Neural cell (in vitro differentiated cells): ENCODE data around the gene HPS6.
"Not testable (repeated sequence)": the region's sequence is repeated elsewhere in the genome, so short reads cannot be mapped to it uniquely, and the experiment has no call there.

Experiments used
- CTCF ChIP-seq: fragments of 450-650 bp; IDR thresholded peaks from 2 replicates; pipeline ENCODE4 v1.5.1; 2014; ENCODE audit warnings: antibody characterized with exemption, mild to moderate bottlenecking, moderate library complexity; ENCODE audit not compliant: poor library complexity, severe bottlenecking
- EP300 ChIP-seq: fragments of 450-650 bp; conservative IDR thresholded peaks from 2 replicates; pipeline ENCODE4 v1.6.1; 2014; ENCODE audit warnings: antibody characterized with exemption, mild to moderate bottlenecking, moderate library complexity; ENCODE audit not compliant: poor library complexity, severe bottlenecking
- EZH2 ChIP-seq: fragments of 200-600, 300-800 bp; shearing (Covaris generic), sonication (generic); IDR thresholded peaks from 2 replicates; pipeline ENCODE4 v1.6.1; 2014; ENCODE audit warnings: antibody characterized with exemption, low read length, borderline replicate concordance, mild to moderate bottlenecking; ENCODE audit not compliant: insufficient read depth, poor library complexity, severe bottlenecking
- POLR2AphosphoS5 ChIP-seq: IDR thresholded peaks from 2 replicates; pipeline ENCODE4 v1.6.1; 2012
- REST ChIP-seq: IDR thresholded peaks from 2 replicates; pipeline ENCODE4 v1.6.1; 2012; ENCODE audit warnings: borderline replicate concordance
- SMC3 ChIP-seq: fragments of 450-650 bp; conservative IDR thresholded peaks from 2 replicates; pipeline ENCODE4 v1.6.1; 2014; ENCODE audit warnings: antibody characterized with exemption, mild to moderate bottlenecking, moderate library complexity; ENCODE audit not compliant: poor library complexity
- TAF1 ChIP-seq: IDR thresholded peaks from 2 replicates; pipeline ENCODE4 v1.6.1; 2012; ENCODE audit warnings: low read depth

GRCh38 chr10:102035807-102036206, 29.3 kb upstream of the HPS6 start:
- not testable (repeated sequence) for TF ChIP-seq CTCF, POLR2AphosphoS5, EZH2, TAF1, REST, EP300, SMC3
